ENCODE results near the gene SGSM2.

Gene SGSM2

DNA sequence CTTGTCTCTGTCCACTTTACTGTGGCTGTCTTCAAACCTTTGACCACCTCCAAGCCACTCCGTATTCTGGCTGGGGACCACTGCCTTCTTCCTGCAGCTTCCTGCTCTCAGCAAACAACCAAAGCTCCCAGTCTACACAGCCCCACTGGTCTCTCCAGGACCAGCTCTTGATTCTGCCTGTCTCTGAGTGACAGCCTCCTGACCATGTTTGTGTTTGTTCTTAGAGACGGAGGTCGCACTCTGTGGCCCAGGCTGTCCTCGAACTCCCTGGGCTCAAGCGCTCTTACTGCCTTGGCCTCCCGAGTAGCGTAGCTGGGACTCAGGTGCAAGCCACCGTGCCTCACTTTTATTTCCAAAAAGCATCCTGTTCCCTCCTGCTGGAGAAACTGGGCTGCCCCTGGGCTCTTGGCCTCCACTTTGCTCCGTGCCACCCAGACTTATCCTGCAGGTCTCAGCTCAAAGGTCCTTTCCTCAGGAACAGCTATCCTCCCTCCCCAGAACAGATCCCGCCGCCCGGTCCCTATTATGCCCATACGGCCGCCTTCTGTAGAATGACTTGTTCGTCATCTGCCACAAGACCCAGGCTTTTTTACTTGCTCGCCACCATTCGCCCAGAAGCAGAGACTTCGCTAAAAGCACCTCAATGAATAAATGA lies 54.4 kb downstream of the SGSM2 start:
- H3K4me3 ChIP-seq (ENCODE audit: low read length), result no peak overlapping the region
- H3K4ac ChIP-seq (ENCODE audit: low read depth, low read length), result no peak overlapping the region
- peak overlapping the region; percentile 91 for H3K9ac ChIP-seq (ENCODE audit: low read length)
- peak overlapping the region; percentile 95 for H3K56ac ChIP-seq (ENCODE audit: low read length)
- H3K4me1 ChIP-seq (ENCODE audit: control insufficient read depth, low read depth, low read length), result peaks cover 7% of the 10 kb centered on the region
- H3K27me3 ChIP-seq (ENCODE audit: insufficient read depth, low read length, poor library complexity), result no peaks in the 10 kb centered on the region
- peak overlapping the region; percentile 91 for H3K4me2 ChIP-seq (ENCODE audit: low read length)
- H2AK5ac ChIP-seq (ENCODE audit: low read length), result no peak overlapping the region
- H4K8ac ChIP-seq (ENCODE audit: low read depth, low read length), result no peak overlapping the region
- H3K79me1 ChIP-seq (ENCODE audit: low read length), result peaks cover 14% of the 10 kb centered on the region
- H2BK5ac ChIP-seq (ENCODE audit: low read length), result no peak overlapping the region
- peaks cover 7% of the 10 kb centered on the region for H3K79me2 ChIP-seq (ENCODE audit: control insufficient read depth, insufficient read depth, low read length)
- no peak overlapping the region for H4K5ac ChIP-seq (ENCODE audit: low read length)
- no peak overlapping the region for H3K27ac ChIP-seq (ENCODE audit: low read depth, low read length)
- no peaks in the 10 kb centered on the region for H3K36me3 ChIP-seq (ENCODE audit: control insufficient read depth, insufficient read depth, low read length)
- peak overlapping the region; percentile 1 for H3K23ac ChIP-seq (ENCODE audit: low read length)
- DNase-seq, result no peak
- H3K18ac ChIP-seq (ENCODE audit: low read length), result no peak overlapping the region
- H2BK15ac ChIP-seq (replicated peaks; ENCODE audit: low read depth), result no peak overlapping the region
- no peak overlapping the region for H2BK120ac ChIP-seq (ENCODE audit: low read depth, low read length)
- no CpG with 5 or more reads among the region's 18 CpGs for WGBS (ENCODE audit: extremely low coverage, insufficient coverage, low lambda C conversion rate)

DNA sequence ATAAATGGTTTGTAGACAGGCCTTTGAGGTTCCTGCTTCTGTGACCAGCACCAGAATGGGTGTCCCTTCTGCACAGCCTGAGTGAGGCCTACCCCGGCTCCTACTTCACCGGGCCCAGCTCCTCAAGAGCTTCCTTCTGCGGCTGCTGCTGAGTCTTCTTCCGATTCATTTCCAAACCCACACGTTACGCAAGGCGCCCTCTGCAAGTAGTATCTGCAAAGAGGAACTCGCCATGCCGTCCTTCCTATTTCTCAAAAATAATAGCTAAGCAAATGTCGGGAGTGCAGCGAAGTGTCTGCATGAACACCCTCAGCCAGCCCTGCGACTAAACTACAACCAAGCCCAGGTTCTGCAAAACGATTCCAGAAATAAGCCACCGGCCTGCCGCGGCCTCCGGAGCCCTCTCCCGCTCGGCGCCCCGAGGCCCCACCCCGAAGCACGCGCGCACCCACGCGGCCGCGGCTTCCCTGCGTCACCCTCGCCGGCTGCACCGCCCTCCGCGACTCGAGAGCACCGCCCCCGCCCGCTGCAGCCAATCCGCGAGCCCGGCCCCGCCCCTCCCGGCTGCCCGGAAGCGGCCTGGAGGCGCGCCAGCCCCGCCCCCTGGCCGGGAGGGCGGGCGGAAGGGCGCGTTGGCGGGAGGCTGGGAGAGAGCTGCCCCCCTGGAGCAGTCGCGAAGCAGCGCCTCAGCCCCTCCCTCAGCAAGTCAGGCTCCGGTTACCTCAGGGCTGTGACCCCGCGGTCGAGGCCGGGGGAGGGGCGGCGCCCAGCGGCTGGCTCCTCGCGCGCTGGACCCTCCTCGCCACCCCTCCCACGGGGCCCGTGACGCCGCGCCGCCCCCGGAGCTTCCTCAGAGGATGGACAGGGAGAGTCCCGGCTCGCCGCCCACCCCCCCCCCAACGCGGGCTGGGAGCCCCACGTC lies 55.2 kb downstream of the SGSM2 start:
- H3K4me1 ChIP-seq (ENCODE audit: control insufficient read depth, low read depth, low read length), result peaks cover 7% of the 10 kb centered on the region

DNA sequence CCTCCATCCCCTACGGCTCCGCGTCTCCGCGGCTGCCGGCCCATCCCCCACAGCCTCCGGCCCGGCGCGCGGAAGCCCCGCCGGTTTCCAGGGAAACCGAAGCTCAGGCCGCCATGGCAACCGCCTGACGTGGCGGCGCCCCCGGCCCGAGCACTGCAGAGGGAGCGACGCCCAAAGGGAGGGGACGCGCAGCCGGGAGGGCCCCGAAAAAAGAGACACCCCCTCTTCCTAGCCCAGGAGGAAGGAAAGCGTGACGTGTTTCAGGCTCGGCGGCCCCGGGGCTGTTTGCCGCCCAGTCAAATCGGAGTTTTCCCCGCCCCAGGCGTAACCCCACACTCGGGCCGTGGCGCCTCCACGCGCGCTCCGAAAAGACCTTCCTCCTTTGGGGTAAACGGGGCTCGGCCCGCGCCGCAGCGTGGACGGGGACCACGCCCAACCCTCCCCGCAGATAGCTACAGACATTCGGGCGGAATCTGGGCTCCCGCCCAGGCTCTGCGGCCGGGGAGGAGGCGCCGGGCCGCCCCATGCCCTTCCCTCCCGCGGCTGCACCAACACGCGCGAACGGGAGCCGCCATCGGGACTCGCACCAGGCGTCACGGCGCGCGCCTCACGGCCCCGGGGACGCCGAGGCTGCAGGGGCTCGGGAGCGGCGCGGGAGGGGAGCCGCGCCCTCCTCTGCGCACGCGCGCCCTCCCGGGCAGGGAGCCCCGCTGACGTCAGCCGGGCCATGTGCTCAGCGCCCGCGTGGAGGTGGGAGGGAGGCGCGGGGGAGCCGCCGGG lies 56.1 kb downstream of the SGSM2 start:
- peaks cover 7% of the 10 kb centered on the region for H3K4me1 ChIP-seq (ENCODE audit: control insufficient read depth, low read depth, low read length)
- peak overlapping the region; percentile 88 for H3K9ac ChIP-seq (ENCODE audit: low read length)
- no peaks in the 10 kb centered on the region for H3K27me3 ChIP-seq (ENCODE audit: insufficient read depth, low read length, poor library complexity)
- peak overlapping the region; percentile 92 for H3K27ac ChIP-seq (ENCODE audit: low read depth, low read length)
- WGBS (ENCODE audit: extremely low coverage, insufficient coverage, low lambda C conversion rate), result no CpG with 5 or more reads among the region's 99 CpGs
- no peaks in the 10 kb centered on the region for H3K36me3 ChIP-seq (ENCODE audit: control insufficient read depth, insufficient read depth, low read length)
- H3K4ac ChIP-seq (ENCODE audit: low read depth, low read length), result peak overlapping the region; percentile 63
- H3K79me1 ChIP-seq (ENCODE audit: low read length), result peaks cover 14% of the 10 kb centered on the region
- H2AK5ac ChIP-seq (ENCODE audit: low read length), result no peak overlapping the region
- H3K18ac ChIP-seq (ENCODE audit: low read length), result peak overlapping the region; percentile 60
- H2BK5ac ChIP-seq (ENCODE audit: low read length), result peak overlapping the region; percentile 35
- peak overlapping the region; percentile 87 for H3K4me2 ChIP-seq (ENCODE audit: low read length)
- H4K5ac ChIP-seq (ENCODE audit: low read length), result no peak overlapping the region
- peak overlapping the region; percentile 33 for H2BK120ac ChIP-seq (ENCODE audit: low read depth, low read length)
- H2BK15ac ChIP-seq (replicated peaks; ENCODE audit: low read depth), result no peak overlapping the region
- H3K56ac ChIP-seq (ENCODE audit: low read length), result peak overlapping the region; percentile 97
- DNase-seq, result peak; percentile 91
- peak overlapping the region; percentile 48 for H3K4me3 ChIP-seq (ENCODE audit: low read length)
- H3K23ac ChIP-seq (ENCODE audit: low read length), result peak overlapping the region; percentile 97
- no peak overlapping the region for H4K8ac ChIP-seq (ENCODE audit: low read depth, low read length)
- H3K79me2 ChIP-seq (ENCODE audit: control insufficient read depth, insufficient read depth, low read length), result peaks cover 12% of the 10 kb centered on the region

More for the DNA sequence above, 55.2 kb downstream of the SGSM2 start:
- H3K4me3 ChIP-seq (ENCODE audit: low read length), result peak overlapping the region; percentile 71
- peak overlapping the region; percentile 97 for H3K56ac ChIP-seq (ENCODE audit: low read length)
- H4K5ac ChIP-seq (ENCODE audit: low read length), result peak overlapping the region; percentile 71
- peak overlapping the region; percentile 91 for H3K9ac ChIP-seq (ENCODE audit: low read length)
- no CpG with 5 or more reads among the region's 83 CpGs for WGBS (ENCODE audit: extremely low coverage, insufficient coverage, low lambda C conversion rate)
- DNase-seq, result peak; percentile 98
- no peak overlapping the region for H2BK15ac ChIP-seq (replicated peaks; ENCODE audit: low read depth)
- H3K36me3 ChIP-seq (ENCODE audit: control insufficient read depth, insufficient read depth, low read length), result no peaks in the 10 kb centered on the region
- peak overlapping the region; percentile 26 for H3K18ac ChIP-seq (ENCODE audit: low read length)
- H3K4ac ChIP-seq (ENCODE audit: low read depth, low read length), result no peak overlapping the region
- H2AK5ac ChIP-seq (ENCODE audit: low read length), result no peak overlapping the region
- peaks cover 7% of the 10 kb centered on the region for H3K79me2 ChIP-seq (ENCODE audit: control insufficient read depth, insufficient read depth, low read length)
- H3K27me3 ChIP-seq (ENCODE audit: insufficient read depth, low read length, poor library complexity), result no peaks in the 10 kb centered on the region
- peak overlapping the region; percentile 92 for H3K27ac ChIP-seq (ENCODE audit: low read depth, low read length)
- no peak overlapping the region for H2BK5ac ChIP-seq (ENCODE audit: low read length)
- H3K4me2 ChIP-seq (ENCODE audit: low read length), result peak overlapping the region; percentile 91
- H3K79me1 ChIP-seq (ENCODE audit: low read length), result peaks cover 14% of the 10 kb centered on the region
- no peak overlapping the region for H2BK120ac ChIP-seq (ENCODE audit: low read depth, low read length)
- peak overlapping the region; percentile 1 for H3K23ac ChIP-seq (ENCODE audit: low read length)
- no peak overlapping the region for H4K8ac ChIP-seq (ENCODE audit: low read depth, low read length)

DNA sequence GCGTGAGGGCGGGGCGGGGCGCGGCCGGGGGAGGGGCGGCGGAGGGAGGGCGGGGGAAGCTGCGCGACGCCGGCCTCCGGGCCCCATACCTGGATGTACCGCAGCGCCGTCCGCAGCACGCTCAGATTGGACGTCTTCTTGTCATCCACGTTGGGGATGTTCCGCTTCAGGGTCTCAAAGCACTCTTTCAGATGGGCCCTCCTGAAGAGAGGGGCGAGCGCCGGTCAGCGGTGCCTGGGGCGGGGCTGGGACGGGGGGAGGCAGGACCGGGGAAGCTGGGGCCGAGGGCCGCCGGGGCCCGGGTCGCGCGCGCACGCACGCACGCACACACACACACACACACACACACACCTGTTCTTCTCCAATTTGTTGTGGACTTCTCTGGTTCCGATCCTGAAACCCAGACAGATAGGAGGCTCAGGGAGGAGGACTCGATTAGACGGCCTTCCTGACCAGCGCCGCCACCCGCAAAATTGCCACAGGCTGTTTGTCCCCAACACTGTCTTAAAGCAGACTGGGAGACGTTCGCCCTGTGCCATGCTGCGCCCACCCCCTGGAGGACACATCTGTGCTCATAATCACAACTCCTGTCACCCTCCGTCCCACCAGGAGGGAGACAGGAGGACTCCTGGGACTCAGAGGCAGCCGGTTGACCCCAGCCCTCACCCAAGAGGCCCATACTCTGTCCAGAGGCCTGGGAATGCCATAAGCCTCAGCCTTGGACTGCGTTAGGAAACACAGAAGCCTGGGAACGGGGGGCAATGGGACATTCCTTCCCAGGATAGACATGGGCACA lies 56.9 kb downstream of the SGSM2 start:
- no peaks in the 10 kb centered on the region for H3K27me3 ChIP-seq (ENCODE audit: insufficient read depth, low read length, poor library complexity)
- peak overlapping the region; percentile 39 for H3K4me2 ChIP-seq (ENCODE audit: low read length)
- H2AK5ac ChIP-seq (ENCODE audit: low read length), result peak overlapping the region; percentile 14
- peaks cover 15% of the 10 kb centered on the region for H3K79me1 ChIP-seq (ENCODE audit: low read length)
- H2BK15ac ChIP-seq (replicated peaks; ENCODE audit: low read depth), result no peak overlapping the region
- WGBS (ENCODE audit: extremely low coverage, insufficient coverage, low lambda C conversion rate), result no CpG with 5 or more reads among the region's 53 CpGs
- H3K79me2 ChIP-seq (ENCODE audit: control insufficient read depth, insufficient read depth, low read length), result peaks cover 12% of the 10 kb centered on the region
- no peak overlapping the region for H2BK120ac ChIP-seq (ENCODE audit: low read depth, low read length)
- H3K27ac ChIP-seq (ENCODE audit: low read depth, low read length), result no peak overlapping the region
- H3K4me1 ChIP-seq (ENCODE audit: control insufficient read depth, low read depth, low read length), result peaks cover 7% of the 10 kb centered on the region
- H4K5ac ChIP-seq (ENCODE audit: low read length), result no peak overlapping the region
- H2BK5ac ChIP-seq (ENCODE audit: low read length), result no peak overlapping the region
- no peaks in the 10 kb centered on the region for H3K36me3 ChIP-seq (ENCODE audit: control insufficient read depth, insufficient read depth, low read length)
- peak overlapping the region; percentile 88 for H3K56ac ChIP-seq (ENCODE audit: low read length)
- no peak overlapping the region for H3K4ac ChIP-seq (ENCODE audit: low read depth, low read length)
- no peak overlapping the region for H3K23ac ChIP-seq (ENCODE audit: low read length)
- H3K18ac ChIP-seq (ENCODE audit: low read length), result no peak overlapping the region
- no peak overlapping the region for H3K4me3 ChIP-seq (ENCODE audit: low read length)
- H3K9ac ChIP-seq (ENCODE audit: low read length), result peak overlapping the region; percentile 63
- no peak overlapping the region for H4K8ac ChIP-seq (ENCODE audit: low read depth, low read length)
- DNase-seq, result peak; percentile 30

DNA sequence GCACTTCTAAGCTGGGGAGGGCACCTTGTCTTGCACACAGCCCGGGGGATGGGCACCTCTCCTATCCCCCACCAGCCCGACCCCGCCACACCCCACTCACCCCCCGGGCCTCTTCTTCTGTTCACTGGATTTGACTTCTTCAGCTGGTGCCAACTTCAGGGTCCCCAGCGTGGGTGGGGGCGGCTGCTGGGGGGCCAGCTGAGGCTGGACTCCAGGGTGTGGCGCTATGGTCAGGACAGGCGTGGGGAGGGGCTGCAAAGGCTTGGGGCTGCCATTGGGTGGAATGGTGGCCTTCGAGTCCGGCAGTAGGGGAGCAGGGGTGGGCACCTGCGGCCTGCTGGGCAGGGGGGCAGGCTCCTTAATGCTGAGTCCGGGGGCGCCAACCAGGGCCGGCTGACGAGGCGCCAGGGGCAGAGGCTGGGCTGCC lies 57.5 kb downstream of the SGSM2 start:
- Histone ChIP-seq H3K4me3 (ENCODE audit: low read length) (no peak overlapping the region), H3K56ac (ENCODE audit: low read length) (no peak overlapping the region), H3K23ac (ENCODE audit: low read length) (no peak overlapping the region), H4K8ac (ENCODE audit: low read depth, low read length) (no peak overlapping the region), H2BK5ac (ENCODE audit: low read length) (no peak overlapping the region), H3K27ac (ENCODE audit: low read depth, low read length) (no peak overlapping the region), H2BK15ac (replicated peaks; ENCODE audit: low read depth) (no peak overlapping the region), H2AK5ac (ENCODE audit: low read length) (no peak overlapping the region), H4K5ac (ENCODE audit: low read length) (no peak overlapping the region), H2BK120ac (ENCODE audit: low read depth, low read length) (no peak overlapping the region), H3K9ac (ENCODE audit: low read length) (no peak overlapping the region), H3K4ac (ENCODE audit: low read depth, low read length) (no peak overlapping the region), H3K4me1 (ENCODE audit: control insufficient read depth, low read depth, low read length) (peaks cover 7% of the 10 kb centered on the region), H3K79me2 (ENCODE audit: control insufficient read depth, insufficient read depth, low read length) (peaks cover 12% of the 10 kb centered on the region), H3K36me3 (ENCODE audit: control insufficient read depth, insufficient read depth, low read length) (no peaks in the 10 kb centered on the region), H3K27me3 (ENCODE audit: insufficient read depth, low read length, poor library complexity) (no peaks in the 10 kb centered on the region), H3K4me2 (ENCODE audit: low read length) (no peak overlapping the region), H3K18ac (ENCODE audit: low read length) (no peak overlapping the region), H3K79me1 (ENCODE audit: low read length) (peaks cover 15% of the 10 kb centered on the region)
- DNase-seq, result no peak
- no CpG with 5 or more reads among the region's 16 CpGs for WGBS (ENCODE audit: extremely low coverage, insufficient coverage, low lambda C conversion rate)
